Ishikawa (cell line): Measurements from ENCODE around the gene BICC1.

ENCODE experiments used
- CREB1 ChIP-seq: IDR thresholded peaks from 2 replicates; pipeline ENCODE4 v1.6.1; 2012; ENCODE audit warnings: low read depth
- EP300 ChIP-seq: IDR thresholded peaks from 2 replicates; pipeline ENCODE4 v1.6.1; 2012; ENCODE audit warnings: borderline replicate concordance
- NFIC ChIP-seq: IDR thresholded peaks from 2 replicates; pipeline ENCODE4 v1.6.1; 2012
- YY1 ChIP-seq: IDR thresholded peaks from 2 replicates; pipeline ENCODE4 v1.6.1; 2012; ENCODE audit warnings: low read depth
- ZBTB7A ChIP-seq: IDR thresholded peaks from 2 replicates; pipeline ENCODE4 v1.6.1; 2012; ENCODE audit warnings: low read depth
- TF ChIP-seq, protein P1 (sequence below): IDR thresholded peaks from 2 replicates; pipeline ENCODE4 v1.6.1; 2012

- TF ChIP-seq YY1 = no peak
- TF ChIP-seq CREB1 = no peak
- TF ChIP-seq ZBTB7A = no peak
- no peak for TF ChIP-seq NFIC
- no peak for TF ChIP-seq EP300
- TF ChIP-seq, protein P1, sequence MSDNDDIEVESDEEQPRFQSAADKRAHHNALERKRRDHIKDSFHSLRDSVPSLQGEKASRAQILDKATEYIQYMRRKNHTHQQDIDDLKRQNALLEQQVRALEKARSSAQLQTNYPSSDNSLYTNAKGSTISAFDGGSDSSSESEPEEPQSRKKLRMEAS = no peak
Measured at GRCh38 chr10:58661336-58661735, 148.7 kb downstream of the BICC1 start.
